ENCODE results near the gene KREMEN1.

DNA sequence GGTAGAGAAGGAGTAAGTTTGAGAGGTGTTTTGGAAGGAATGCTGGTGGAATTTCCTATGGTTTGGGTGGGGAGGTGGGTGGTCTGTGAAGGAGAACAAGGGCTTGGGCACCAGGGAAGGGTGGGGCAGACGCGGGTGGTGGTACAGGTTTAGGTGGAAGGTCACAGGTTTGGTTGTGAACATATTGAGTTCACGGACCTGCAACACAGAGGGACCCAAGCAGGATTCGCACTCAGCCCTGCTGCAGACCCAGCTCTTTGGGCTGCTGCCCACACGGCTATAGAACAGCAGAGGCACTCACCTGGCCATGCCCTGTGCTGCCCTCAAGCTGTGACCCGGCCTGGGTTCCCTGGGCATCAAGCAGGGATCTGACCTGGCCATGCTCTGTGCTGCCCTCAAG lies 99.4 kb downstream of the KREMEN1 start:
- TF ChIP-seq EZH2 (IDR thresholded peaks at IDR 0.05; ENCODE audit: borderline replicate concordance, low read length) (no peak), CTCF (conservative IDR thresholded peaks at IDR 0.05 in 1 of 2, IDR thresholded peaks at IDR 0.05 in 1 of 2; ENCODE audit: extremely low read depth in 1 of 2, insufficient read depth in 1 of 2, low read depth in 1 of 2, low read length in 2 of 2) (no peak)

Data from mammary epithelial cell (primary cell).